Ishikawa (cell line): ENCODE results near the gene PATJ.

Experiments used
- CEBPB ChIP-seq: IDR thresholded peaks from 2 replicates; pipeline ENCODE4 v1.6.1; 2012
- CREB1 ChIP-seq: IDR thresholded peaks from 2 replicates; pipeline ENCODE4 v1.6.1; 2012; ENCODE audit warnings: low read depth
- EGR1 ChIP-seq: IDR thresholded peaks from 2 replicates; pipeline ENCODE4 v1.6.1; 2012
- EP300 ChIP-seq: IDR thresholded peaks from 2 replicates; pipeline ENCODE4 v1.6.1; 2012; ENCODE audit warnings: borderline replicate concordance
- FOXM1 ChIP-seq: IDR thresholded peaks from 2 replicates; pipeline ENCODE4 v1.6.1; 2012; ENCODE audit warnings: low read depth, borderline replicate concordance
- NFIC ChIP-seq: IDR thresholded peaks from 2 replicates; pipeline ENCODE4 v1.6.1; 2012
- RAD21 ChIP-seq: IDR thresholded peaks from 2 replicates; pipeline ENCODE4 v1.6.1; 2012; ENCODE audit warnings: low read depth
- REST ChIP-seq: IDR thresholded peaks from 2 replicates; pipeline ENCODE4 v1.6.1; 2012; ENCODE audit warnings: low read depth, mild to moderate bottlenecking
- TAF1 ChIP-seq: IDR thresholded peaks from 2 replicates; pipeline ENCODE4 v1.6.1; 2012; ENCODE audit warnings: low read depth, mild to moderate bottlenecking
- TCF12 ChIP-seq: IDR thresholded peaks from 2 replicates; pipeline ENCODE4 v1.6.1; 2012; ENCODE audit warnings: low read depth
- TEAD4 ChIP-seq: IDR thresholded peaks from 2 replicates; pipeline ENCODE4 v1.6.1; 2012
- YY1 ChIP-seq: IDR thresholded peaks from 2 replicates; pipeline ENCODE4 v1.6.1; 2012; ENCODE audit warnings: low read depth
- ZBTB7A ChIP-seq: IDR thresholded peaks from 2 replicates; pipeline ENCODE4 v1.6.1; 2012; ENCODE audit warnings: low read depth
- TF ChIP-seq, protein P1 (sequence below): IDR thresholded peaks from 2 replicates; pipeline ENCODE4 v1.6.1; 2012
- TF ChIP-seq, protein P2 (sequence below): IDR thresholded peaks from 2 replicates; pipeline ENCODE4 v1.6.1; 2012

The PATJ gene

DNA sequence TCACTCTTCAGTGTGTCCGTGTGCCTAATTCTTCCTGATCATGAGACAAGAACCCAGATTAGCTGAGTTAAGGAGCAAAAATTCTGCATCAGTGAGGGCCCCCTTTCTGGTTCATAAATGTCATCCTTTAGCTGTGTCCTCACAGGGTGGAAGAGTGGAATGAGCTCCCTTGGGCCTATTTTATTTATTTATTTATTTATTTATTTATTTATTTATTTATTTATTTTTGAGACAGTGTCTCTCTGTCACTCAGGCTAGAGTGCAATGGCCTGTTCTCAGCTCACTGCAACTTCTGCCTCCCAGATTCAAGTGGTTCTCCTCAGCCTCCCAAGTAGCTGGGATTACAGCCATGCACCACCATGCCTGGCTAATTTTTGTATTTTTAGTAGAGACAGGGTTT is 131.7 kb downstream of the PATJ start:
- TF ChIP-seq REST (no peak), TAF1 (no peak)

- TF ChIP-seq TCF12 = no peak
- no peak for TF ChIP-seq YY1
- no peak for TF ChIP-seq TEAD4
- no peak for TF ChIP-seq CEBPB
- no peak for TF ChIP-seq ZBTB7A
- TF ChIP-seq TAF1 = no peak
- TF ChIP-seq REST = no peak
- TF ChIP-seq EP300 = no peak
Measured at GRCh38 chr1:61875198-61875597, 132.9 kb downstream of the PATJ start.

- TF ChIP-seq, protein P1, sequence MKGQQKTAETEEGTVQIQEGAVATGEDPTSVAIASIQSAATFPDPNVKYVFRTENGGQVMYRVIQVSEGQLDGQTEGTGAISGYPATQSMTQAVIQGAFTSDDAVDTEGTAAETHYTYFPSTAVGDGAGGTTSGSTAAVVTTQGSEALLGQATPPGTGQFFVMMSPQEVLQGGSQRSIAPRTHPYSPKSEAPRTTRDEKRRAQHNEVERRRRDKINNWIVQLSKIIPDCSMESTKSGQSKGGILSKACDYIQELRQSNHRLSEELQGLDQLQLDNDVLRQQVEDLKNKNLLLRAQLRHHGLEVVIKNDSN = no peak
- no peak for TF ChIP-seq EP300
- no peak for TF ChIP-seq REST
- TF ChIP-seq CEBPB = no peak
- no peak for TF ChIP-seq NFIC
- no peak for TF ChIP-seq YY1
- TF ChIP-seq, protein P2, sequence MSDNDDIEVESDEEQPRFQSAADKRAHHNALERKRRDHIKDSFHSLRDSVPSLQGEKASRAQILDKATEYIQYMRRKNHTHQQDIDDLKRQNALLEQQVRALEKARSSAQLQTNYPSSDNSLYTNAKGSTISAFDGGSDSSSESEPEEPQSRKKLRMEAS = no peak
Measured at GRCh38 chr1:61887076-61887867, 145.0 kb downstream of the PATJ start.

DNA sequence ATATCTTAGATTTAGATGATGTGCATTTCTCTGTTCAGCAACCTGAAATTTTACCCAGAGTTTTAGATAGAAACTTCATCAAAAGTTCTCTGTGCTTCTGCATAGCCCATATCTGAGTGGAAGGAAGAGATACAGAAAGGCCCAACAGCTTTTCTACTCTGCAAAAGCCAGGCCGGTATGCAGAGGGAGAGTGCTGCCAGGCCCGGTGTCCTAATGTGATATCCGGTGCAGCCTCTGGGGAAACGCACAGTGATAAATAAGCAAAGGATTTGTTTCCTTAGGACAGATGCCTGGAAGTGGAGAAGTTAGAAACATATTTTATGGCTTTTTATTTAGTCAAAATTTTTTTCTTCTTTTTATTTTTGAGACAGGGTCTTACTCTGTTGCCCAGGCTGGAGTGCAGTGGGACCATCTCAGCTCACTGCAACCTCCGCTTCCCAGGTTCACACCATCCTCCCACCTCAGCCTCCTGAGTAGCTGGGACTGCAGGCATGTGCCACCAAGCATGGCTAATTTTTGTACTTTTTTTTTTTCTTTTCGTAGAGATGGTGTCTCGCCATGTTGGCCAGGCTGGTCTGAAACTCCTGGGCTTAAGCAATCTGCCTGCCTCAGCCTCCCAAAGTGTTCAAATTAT is 145.8 kb downstream of the PATJ start:
- TF ChIP-seq, protein P1 = no peak
- TF ChIP-seq TCF12 (no peak), EP300 (no peak), CREB1 (no peak), NFIC (no peak), RAD21 (no peak), YY1 (no peak), TAF1 (no peak)

- TF ChIP-seq CEBPB (no peak), TAF1 (no peak), CREB1 (no peak), TEAD4 (no peak)
Measured at GRCh38 chr1:61888808-61889207, 146.5 kb downstream of the PATJ start.

GRCh38 chr1:61892977-61893376 is 150.7 kb downstream of the PATJ start:
- TF ChIP-seq TAF1 (no peak), CREB1 (no peak), TEAD4 (no peak), EP300 (no peak), RAD21 (no peak), TCF12 (no peak), CEBPB (no peak), FOXM1 (no peak), EGR1 (no peak), REST (no peak), ZBTB7A (no peak), YY1 (no peak), NFIC (no peak)
- TF ChIP-seq, protein P2 = no peak
- TF ChIP-seq, protein P1 = no peak
